GM23338 (cell line): ENCODE measurements around the gene CDC73. TPM values are rescaled to one million over a fixed set of nuclear protein-coding genes. Genes with fewer than 3 reads are reported as not detected.

ENCODE experiments used
- microRNA counts: library from miRNA; unstranded; fragments of <30 nt; microRNA quantifications from one replicate; lab custom pipeline; 2017
- microRNA-seq: library from miRNA; unstranded; fragments of <30 nt; microRNA quantifications from one replicate; pipeline ENCODE4, GENCODE V29; 2017
- polyA plus RNA-seq: library from polyadenylated mRNA; unstranded; fragments of >200 nt; fragmentation: Nextera tagmentation; extraction: Ambion mirVana; gene quantifications from 2 replicates; pipeline ENCODE4 v1.2.1, GENCODE V29; 2016
- small RNA-seq: library from RNA; depleted of rRNA; stranded (forward); fragments of <200 nt; gene quantifications from one replicate; pipeline ENCODE3, GENCODE V24; 2014; ENCODE audit warnings: low replicate concordance
- total RNA-seq: library from RNA; depleted of rRNA; stranded (reverse); fragments of >200 nt; shearing (Covaris generic); gene quantifications from 2 replicates; pipeline ENCODE4 v1.2.3, GENCODE V29; 2014; rRNA removed

Gene CDC73
- total and polyA plus RNA-seq, 2 experiments from 2014 or later: 40.4 to 63.2 TPM

MicroRNA genes within 50 kb of the gene (microRNA counts, 767-probe panel; counts per million panel counts)
- microRNA hsa-miR-1278 (lab: Ali Mortazavi, UCI): not detected

Small RNAs within 50 kb of the gene (microRNA-seq; reads per million reads assigned to microRNA genes)
- gene MIR1278: not detected

Small RNAs within 50 kb of the gene (small RNA-seq; reads per million reads assigned to genes)
- gene MIR1278: not detected

Other genes with a start within 250 kb of the CDC73 start
- gene UCHL5, start 62.7 kb upstream of the CDC73 start, total RNA-seq: 40.2 and 42.5 TPM in 2 replicates
- gene UCHL5, start 62.7 kb upstream of the CDC73 start, polyA plus RNA-seq: 60.2 and 67.1 TPM in 2 replicates
- gene RO60, start 62.4 kb upstream of the CDC73 start, total RNA-seq: 122 and 130 TPM in 2 replicates
- gene RO60, start 62.4 kb upstream of the CDC73 start, polyA plus RNA-seq: 87.3 and 103 TPM in 2 replicates
- 7.2 and 7.7 TPM in 2 replicates for gene GLRX2, start 16.6 kb upstream of the CDC73 start, total RNA-seq
- gene GLRX2, start 16.6 kb upstream of the CDC73 start, polyA plus RNA-seq: 28.3 and 37.8 TPM in 2 replicates
- gene B3GALT2, start 64.6 kb downstream of the CDC73 start, total RNA-seq: not detected in 2 replicates
- 0.82 and 1.2 TPM in 2 replicates for gene B3GALT2, start 64.6 kb downstream of the CDC73 start, polyA plus RNA-seq